Spinal cord (tissue), 10 donors: Measurements from ENCODE around the gene TP53BP2. TPM values are rescaled to one million over a fixed set of nuclear protein-coding genes. Genes with fewer than 3 reads are reported as not detected.

ENCODE experiments used
- DNase-seq, 6 donors: peaks; one replicate each; pipeline versions ENCODE4 v3.0.0 to v3.0.0-alpha.2; 2013 to 2015; ENCODE audit warnings: low spot score in 6 of 6, low read depth in 4 of 6
- H3K27ac ChIP-seq: one replicate; pipeline ENCODE4 v1.5.1; 2013; ENCODE audit warnings: low read depth, low read length, control low read depth
- H3K27me3 ChIP-seq: one replicate; pipeline ENCODE4 v1.6.1; 2013; ENCODE audit warnings: low read length; ENCODE audit not compliant: control insufficient read depth, insufficient read depth
- H3K36me3 ChIP-seq: one replicate; pipeline ENCODE4 v1.6.1; 2013; ENCODE audit warnings: low read length; ENCODE audit not compliant: control insufficient read depth, insufficient read depth
- H3K4me1 ChIP-seq: one replicate; pipeline ENCODE4 v1.6.1; 2013; ENCODE audit warnings: low read length; ENCODE audit not compliant: control insufficient read depth, insufficient read depth
- H3K4me3 ChIP-seq: one replicate; pipeline ENCODE4 v1.5.1; 2013; ENCODE audit warnings: low read depth, low read length, control low read depth
- H3K9me3 ChIP-seq: one replicate; pipeline ENCODE4 v1.6.1; 2013; ENCODE audit warnings: low read length; ENCODE audit not compliant: control insufficient read depth, insufficient read depth
- WGBS: methylation state at CpG from one replicate; pipeline ENCODE4 v1.1.5; 2013; ENCODE audit warnings: missing lambda C conversion rate; ENCODE audit not compliant: insufficient coverage; 5-methylcytosine and 5-hydroxymethylcytosine counted together
- polyA plus RNA-seq, 2 donors: library from polyadenylated mRNA; unstranded; fragments of 120-200 nt; gene quantifications; one replicate each; pipeline ENCODE4 v1.2.1, GENCODE V29; 2013; ENCODE audit not compliant: insufficient read length in 2 of 2
- total RNA-seq, 2 donors: library from RNA; depleted of rRNA in 1 of 2; stranded (reverse); fragments of 120-200 nt in 1 of 2; fragments of >200 nt in 1 of 2; gene quantifications; one replicate each; pipeline versions ENCODE4 v1.2.3 to v1.2.4, GENCODE V29; 2013 to 2014
- donor health status: healthy.

TP53BP2 gene
- total and polyA plus RNA-seq, 4 donors = 34.9 to 40.5 (median 38.2) TPM

GRCh38 chr1:223771814-223772770, 73.7 kb downstream of the TP53BP2 start:
- H3K4me3 ChIP-seq = no peak overlapping the region
- no peaks in the 10 kb centered on the region for H3K4me1 ChIP-seq
- WGBS = 88% methylated on average over 4 of the region's 16 CpGs
- peaks cover 36% of the 10 kb centered on the region for H3K36me3 ChIP-seq
- H3K27ac ChIP-seq = peak overlapping the region; percentile 53
- DNase-seq = peak in 2 of 6 donors; percentile 14 to 50
- H3K27me3 ChIP-seq = no peaks in the 10 kb centered on the region
- H3K9me3 ChIP-seq = no peaks in the 10 kb centered on the region

DNA sequence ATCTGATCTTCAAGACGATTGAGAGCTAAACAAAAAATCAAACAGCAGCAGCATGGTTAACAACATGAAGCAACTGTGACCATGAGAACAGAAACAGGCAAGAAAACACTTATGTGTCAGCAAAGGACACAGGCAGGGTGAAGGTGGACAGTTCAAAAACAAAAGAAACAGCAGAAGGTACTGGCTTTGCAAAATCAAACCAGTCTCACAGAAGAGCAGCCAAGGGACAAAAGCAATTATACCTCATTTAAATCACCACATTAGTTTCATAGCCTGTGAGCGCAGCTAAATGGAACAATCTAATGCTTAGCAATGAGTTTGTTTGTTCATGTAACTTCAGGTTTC, 74.3 kb downstream of the TP53BP2 start:
- WGBS = 94% methylated on average over 2 of the region's 2 CpGs
- Histone ChIP-seq H3K36me3 (peaks cover 35% of the 10 kb centered on the region), H3K4me3 (no peak overlapping the region), H3K9me3 (no peaks in the 10 kb centered on the region), H3K27ac (peak overlapping the region; percentile 53), H3K27me3 (no peaks in the 10 kb centered on the region), H3K4me1 (no peaks in the 10 kb centered on the region)
- peak in 1 of 6 donors; percentile 4 for DNase-seq

DNA sequence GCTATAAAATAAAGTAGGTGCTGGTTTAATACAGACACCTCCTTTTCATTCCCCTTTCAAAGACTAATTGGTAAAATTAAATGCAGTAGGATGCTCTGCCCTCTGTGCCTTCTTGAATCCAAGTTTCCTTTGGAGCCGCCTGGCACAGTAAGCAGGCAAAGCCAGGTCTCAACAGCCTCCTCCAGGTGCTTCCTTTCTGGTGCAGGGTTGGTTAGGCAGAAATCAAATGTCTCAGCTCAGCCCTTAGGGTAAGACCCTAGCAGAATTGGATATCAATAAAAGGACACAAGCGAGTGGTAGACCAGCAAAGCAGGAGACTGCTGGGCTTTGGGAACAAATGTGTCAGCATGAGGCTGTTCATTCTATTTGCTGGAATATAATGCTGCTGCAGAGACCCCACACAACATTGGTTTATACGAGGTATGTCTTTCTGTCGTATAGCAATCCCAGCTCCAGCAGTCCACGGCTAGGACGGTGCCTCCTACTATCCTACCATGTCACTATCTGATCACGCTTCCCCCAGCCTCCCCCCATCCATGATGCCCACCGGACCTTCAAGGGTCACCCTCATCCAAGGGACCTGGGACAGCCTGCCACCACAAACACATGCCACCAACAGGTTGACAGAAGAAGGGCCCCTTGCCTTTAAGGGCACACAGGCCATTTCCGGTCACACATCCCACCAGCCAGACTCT, 75.0 kb downstream of the TP53BP2 start:
- Histone ChIP-seq H3K4me3 (no peak overlapping the region), H3K4me1 (no peaks in the 10 kb centered on the region), H3K27ac (peak overlapping the region; percentile 53), H3K9me3 (no peaks in the 10 kb centered on the region), H3K36me3 (peaks cover 34% of the 10 kb centered on the region), H3K27me3 (no peaks in the 10 kb centered on the region)
- no peak for DNase-seq
- WGBS = 97% methylated on average over 7 of the region's 9 CpGs

DNA sequence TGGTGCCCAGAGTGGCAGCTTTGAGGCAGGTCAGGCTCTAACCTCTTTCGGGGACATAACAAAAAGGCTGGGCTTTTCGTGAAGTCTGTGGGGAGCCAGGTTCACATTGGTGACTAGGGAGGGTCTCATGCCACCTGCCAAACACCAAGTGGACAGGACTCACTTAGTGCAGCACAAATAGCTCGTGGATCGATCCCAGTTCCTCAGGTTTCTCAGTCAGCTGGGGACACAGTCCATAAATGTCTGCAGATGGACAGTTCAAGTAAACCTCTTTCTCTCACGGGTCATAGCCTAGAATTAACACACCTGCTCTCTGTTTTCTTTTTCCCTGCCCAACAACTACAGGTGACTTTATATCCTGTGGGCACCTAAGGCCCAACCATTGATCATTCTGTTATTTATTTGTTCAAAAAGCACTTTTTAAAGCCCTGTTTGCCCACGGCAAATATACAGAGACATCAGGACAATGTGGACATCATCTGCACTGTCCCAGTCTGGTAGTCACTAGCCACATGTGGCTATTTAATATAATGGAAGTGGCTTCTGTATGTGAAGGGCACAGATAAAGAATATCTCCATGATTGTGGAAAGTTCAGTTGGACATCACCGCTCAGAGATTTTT, 79.9 kb downstream of the TP53BP2 start:
- Histone ChIP-seq H3K9me3 (no peaks in the 10 kb centered on the region), H3K36me3 (peaks cover 60% of the 10 kb centered on the region), H3K4me1 (peaks cover 6% of the 10 kb centered on the region), H3K4me3 (no peak overlapping the region), H3K27me3 (no peaks in the 10 kb centered on the region), H3K27ac (peak overlapping the region; percentile 31)
- 70% methylated on average over 5 of the region's 7 CpGs for WGBS
- DNase-seq = no peak

GRCh38 chr1:223765036-223765718, 80.6 kb downstream of the TP53BP2 start:
- WGBS = 74% methylated on average over 2 of the region's 9 CpGs
- H3K36me3 ChIP-seq = peaks cover 62% of the 10 kb centered on the region
- H3K4me3 ChIP-seq = no peak overlapping the region
- peaks cover 6% of the 10 kb centered on the region for H3K4me1 ChIP-seq
- no peaks in the 10 kb centered on the region for H3K27me3 ChIP-seq
- peak overlapping the region; percentile 31 for H3K27ac ChIP-seq
- peak in 1 of 6 donors; percentile 61 for DNase-seq
- H3K9me3 ChIP-seq = no peaks in the 10 kb centered on the region

- no peaks in the 10 kb centered on the region for H3K9me3 ChIP-seq
- 93% methylated on average over 3 of the region's 5 CpGs for WGBS
- H3K27ac ChIP-seq = no peak overlapping the region
- H3K27me3 ChIP-seq = no peaks in the 10 kb centered on the region
- H3K4me3 ChIP-seq = no peak overlapping the region
- peaks cover 6% of the 10 kb centered on the region for H3K4me1 ChIP-seq
- DNase-seq = no peak
- H3K36me3 ChIP-seq = peaks cover 65% of the 10 kb centered on the region
Observed at GRCh38 chr1:223763881-223764280, 81.9 kb downstream of the TP53BP2 start.

DNA sequence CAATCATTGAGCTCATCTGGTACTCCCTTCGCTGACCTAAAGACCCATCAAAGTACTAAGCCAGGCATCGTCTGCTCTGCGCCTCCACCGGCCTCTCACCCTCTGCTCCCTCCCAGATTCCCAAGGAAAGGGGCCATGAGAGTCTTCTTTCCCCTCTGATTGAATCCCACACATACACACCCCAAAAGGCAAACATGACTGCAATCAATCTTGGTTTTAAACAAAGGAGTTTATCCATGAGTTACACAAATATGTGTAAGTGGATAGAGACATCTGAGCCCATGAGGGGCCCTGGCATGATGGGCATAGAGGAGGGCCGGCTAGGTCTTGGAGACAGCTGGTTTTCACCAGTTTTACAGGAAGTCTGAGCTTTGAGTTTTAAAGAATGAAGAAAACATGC, 82.5 kb downstream of the TP53BP2 start:
- peaks cover 6% of the 10 kb centered on the region for H3K4me1 ChIP-seq
- DNase-seq = no peak
- no peak overlapping the region for H3K27ac ChIP-seq
- peaks cover 71% of the 10 kb centered on the region for H3K36me3 ChIP-seq
- no peaks in the 10 kb centered on the region for H3K9me3 ChIP-seq
- H3K4me3 ChIP-seq = no peak overlapping the region
- WGBS = 97% methylated on average over 5 of the region's 5 CpGs
- no peaks in the 10 kb centered on the region for H3K27me3 ChIP-seq

GRCh38 chr1:223761411-223761810, 84.3 kb downstream of the TP53BP2 start:
- no peaks in the 10 kb centered on the region for H3K9me3 ChIP-seq
- no peak overlapping the region for H3K4me3 ChIP-seq
- no peak overlapping the region for H3K27ac ChIP-seq
- 81% methylated on average over 5 of the region's 7 CpGs for WGBS
- peaks cover 86% of the 10 kb centered on the region for H3K36me3 ChIP-seq
- no peak for DNase-seq
- no peaks in the 10 kb centered on the region for H3K27me3 ChIP-seq
- peaks cover 6% of the 10 kb centered on the region for H3K4me1 ChIP-seq

DNA sequence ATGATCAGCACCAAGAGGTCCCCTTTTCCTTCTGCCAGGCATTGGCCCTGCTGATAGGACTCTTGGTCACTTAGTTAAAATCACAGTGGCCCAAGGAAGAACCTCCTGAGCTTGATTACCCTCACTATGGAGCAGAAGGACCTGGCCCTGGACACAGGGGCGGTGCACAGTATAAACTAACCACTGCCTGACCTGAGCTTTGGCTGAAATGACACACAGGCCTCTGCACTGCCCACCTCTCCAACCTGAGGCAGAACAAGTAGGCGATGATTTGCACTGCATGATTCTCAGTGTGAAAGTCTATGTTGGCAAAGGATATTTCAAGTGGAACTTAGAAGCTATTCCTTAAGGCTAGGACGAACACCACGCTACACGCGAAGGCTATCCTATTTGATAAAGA, 84.9 kb downstream of the TP53BP2 start:
- Histone ChIP-seq H3K9me3 (no peaks in the 10 kb centered on the region), H3K4me1 (peaks cover 6% of the 10 kb centered on the region), H3K27me3 (no peaks in the 10 kb centered on the region), H3K36me3 (peaks cover 90% of the 10 kb centered on the region), H3K4me3 (no peak overlapping the region), H3K27ac (no peak overlapping the region)
- 95% methylated on average over 2 of the region's 6 CpGs for WGBS
- no peak for DNase-seq
